Thyroid gland (tissue), 4 donors: ENCODE measurements around the gene TRIM45.

ENCODE experiments used
- POLR2A ChIP-seq, 2 donors: fragments of 450-650 bp; IDR thresholded peaks; one replicate each; pipeline ENCODE4 v1.6.1; 2017; ENCODE audit warnings: antibody characterized with exemption in 2 of 2, mild to moderate bottlenecking in 2 of 2, moderate library complexity in 1 of 2
- TF ChIP-seq, protein P1 (sequence below), 6 experiments: fragments of 200-600 bp in 3 of 6; fragments of 450-650 bp in 3 of 6; sonication (generic) in 3 of 6; IDR thresholded peaks; one replicate each; pipeline ENCODE4 v1.5.1; 2016 to 2019; ENCODE audit warnings: antibody characterized with exemption in 6 of 6, mild to moderate bottlenecking in 2 of 6, inconsistent platforms in 1 of 6, moderate library complexity in 1 of 6

DNA sequence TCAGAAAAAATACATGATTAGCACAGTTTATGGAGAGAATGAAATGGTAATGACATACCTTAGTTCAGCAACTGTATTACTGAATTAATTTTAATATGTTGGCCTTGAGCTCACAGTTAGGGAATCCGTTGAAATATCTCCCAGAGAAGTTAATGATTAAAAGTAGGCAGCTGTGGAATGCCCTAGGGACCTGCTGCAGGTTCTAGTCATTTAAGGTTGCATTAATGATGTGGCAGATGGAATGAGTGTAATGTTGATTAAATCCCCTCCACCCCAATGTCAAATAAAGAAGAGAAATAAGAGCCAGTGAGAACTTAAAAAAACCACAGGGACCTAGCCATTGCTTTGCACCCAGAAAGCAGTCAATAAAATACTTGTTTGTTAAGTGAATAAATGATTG is 40.3 kb upstream of the TRIM45 start:
- TF ChIP-seq, protein P1, sequence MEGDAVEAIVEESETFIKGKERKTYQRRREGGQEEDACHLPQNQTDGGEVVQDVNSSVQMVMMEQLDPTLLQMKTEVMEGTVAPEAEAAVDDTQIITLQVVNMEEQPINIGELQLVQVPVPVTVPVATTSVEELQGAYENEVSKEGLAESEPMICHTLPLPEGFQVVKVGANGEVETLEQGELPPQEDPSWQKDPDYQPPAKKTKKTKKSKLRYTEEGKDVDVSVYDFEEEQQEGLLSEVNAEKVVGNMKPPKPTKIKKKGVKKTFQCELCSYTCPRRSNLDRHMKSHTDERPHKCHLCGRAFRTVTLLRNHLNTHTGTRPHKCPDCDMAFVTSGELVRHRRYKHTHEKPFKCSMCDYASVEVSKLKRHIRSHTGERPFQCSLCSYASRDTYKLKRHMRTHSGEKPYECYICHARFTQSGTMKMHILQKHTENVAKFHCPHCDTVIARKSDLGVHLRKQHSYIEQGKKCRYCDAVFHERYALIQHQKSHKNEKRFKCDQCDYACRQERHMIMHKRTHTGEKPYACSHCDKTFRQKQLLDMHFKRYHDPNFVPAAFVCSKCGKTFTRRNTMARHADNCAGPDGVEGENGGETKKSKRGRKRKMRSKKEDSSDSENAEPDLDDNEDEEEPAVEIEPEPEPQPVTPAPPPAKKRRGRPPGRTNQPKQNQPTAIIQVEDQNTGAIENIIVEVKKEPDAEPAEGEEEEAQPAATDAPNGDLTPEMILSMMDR (IDR thresholded peaks at IDR 0.05), result no peak
- TF ChIP-seq POLR2A (IDR thresholded peaks at IDR 0.05), result no peak
